HG03571 (cell line): ENCODE results near the gene GNA14.
"Not testable (repeated sequence)": the region's sequence is repeated elsewhere in the genome, so short reads cannot be mapped to it uniquely, and the experiment has no call there.

Source experiments
- ATAC-seq: cut with Tn5 transposase; IDR thresholded peaks from one replicate; pipeline ENCODE4 v1.9.1; 2021; ENCODE audit not compliant: unreplicated experiment

The GNA14 gene

DNA sequence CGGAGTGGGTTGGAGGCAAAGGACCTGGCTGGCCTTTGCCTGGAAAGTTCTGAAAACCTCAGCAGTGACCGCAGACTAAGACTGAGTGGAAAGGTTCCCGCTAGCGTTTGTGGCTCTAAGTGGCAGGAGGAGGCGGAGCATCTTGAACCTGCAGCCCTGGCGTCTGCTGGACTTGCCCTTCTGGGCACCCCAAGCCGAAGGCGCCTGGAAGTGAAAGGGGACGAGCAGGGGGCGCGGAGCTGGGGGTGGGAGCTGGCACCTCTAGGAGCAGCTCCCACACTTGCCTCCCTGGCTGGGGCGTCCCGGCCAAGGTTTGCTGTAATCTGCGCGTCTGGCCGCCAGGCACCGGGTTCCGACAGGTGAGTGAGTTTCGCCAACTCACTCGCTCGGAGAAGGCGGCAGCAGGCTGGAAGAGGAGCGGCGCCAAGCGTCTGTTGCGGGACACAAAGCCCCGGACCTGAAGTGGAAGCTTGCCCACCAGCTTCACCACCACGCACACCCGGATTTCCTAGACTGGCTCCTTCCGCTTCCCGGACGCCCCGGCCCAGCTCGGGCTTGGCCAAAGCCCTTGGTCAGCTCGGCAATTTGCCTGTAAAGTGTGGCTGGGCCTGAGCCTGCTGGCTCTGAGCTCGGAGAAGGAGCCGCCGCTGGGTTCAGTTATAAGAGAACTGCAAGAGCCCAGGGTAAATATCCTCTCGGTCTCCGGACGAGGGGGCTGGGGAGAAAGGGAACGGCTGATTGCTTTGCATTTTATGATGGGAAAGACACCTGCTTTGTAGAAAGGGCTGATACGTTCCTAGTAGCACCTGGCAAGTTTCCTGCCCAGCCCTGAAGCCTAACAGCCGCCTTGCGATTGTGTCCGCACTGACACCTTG lies at the start of gene GNA14:
Gene GNA14 (minus strand): TSS at position 89 of the 875 bp plus-strand sequence. CDS start 529 bp downstream, outside the sequence.
- ATAC-seq = no peak

DNA sequence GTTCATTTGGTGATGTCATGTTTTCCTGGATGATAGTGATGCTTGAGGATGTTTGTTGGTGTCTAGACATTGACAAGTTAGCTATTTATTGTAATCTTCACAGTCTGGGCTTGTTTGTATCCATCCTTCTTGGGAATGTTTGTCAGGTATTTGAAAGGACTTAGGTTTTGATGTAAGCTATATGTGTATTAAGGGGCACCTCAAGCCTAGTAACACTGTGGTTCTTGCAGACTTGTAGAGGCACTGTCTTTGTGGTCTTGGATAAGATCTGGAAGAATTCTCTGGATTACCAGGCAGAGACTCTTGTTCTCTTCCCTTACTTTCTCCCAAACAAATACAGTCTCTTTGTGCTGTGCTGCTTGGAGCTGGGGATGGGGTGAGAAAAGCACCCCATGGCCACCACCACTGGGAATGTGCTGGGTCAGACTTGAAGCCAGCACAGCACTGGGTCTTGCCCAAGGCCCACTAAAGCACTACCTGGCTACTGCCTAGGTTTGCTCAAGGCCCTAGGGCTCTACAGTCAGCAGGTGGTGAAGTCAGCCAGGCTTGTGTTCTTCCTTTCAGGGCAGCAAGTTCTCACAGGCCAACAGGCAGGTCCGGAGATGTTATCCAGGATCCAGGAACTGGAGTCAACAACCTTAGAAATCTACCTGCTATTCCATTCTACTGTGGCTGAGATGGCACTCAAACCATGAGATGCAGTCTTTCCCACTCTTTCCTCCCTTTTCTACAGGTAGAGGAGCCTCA lies 49.3 kb upstream of the GNA14 start:
- no peak for ATAC-seq

DNA sequence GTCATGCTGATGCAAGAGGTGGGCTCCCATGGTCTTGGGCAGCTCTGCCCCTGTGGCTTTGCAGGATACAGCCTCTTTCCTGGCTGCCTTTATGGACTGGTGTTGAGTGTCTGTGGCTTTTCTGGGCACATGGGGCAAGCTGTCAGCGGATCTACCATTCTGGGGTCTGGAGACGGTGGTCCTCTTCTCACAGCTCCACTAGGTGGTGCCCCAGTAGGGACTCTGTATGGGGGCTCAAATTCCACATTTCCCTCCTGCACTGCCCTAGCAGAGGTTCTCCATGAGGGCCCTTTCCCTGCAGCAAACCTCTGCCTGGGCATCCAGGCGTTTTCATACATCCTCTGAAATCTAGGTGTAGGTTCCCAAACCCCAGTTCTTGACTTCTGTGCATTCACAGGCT lies 42.6 kb upstream of the GNA14 start:
- not testable (repeated sequence) for ATAC-seq

DNA sequence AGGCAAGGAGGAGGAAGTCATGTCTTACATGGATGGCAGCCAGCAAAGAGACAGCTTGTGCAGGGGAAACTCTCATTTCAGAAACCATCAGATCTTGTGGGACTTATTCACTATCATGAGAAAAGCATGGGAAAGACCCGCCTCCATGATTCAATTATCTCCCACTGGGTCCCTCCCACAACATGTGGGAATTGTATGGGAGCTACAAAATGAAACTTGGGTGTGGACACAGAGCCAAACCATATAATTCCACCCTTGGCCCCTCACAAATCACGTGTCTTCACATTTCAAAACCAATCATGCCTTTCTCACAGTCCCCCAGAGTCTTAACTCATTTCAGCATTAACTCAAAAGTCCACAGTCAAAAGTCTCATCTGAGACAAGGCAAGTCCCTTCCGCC lies 42.0 kb upstream of the GNA14 start:
- not testable (repeated sequence) for ATAC-seq

DNA sequence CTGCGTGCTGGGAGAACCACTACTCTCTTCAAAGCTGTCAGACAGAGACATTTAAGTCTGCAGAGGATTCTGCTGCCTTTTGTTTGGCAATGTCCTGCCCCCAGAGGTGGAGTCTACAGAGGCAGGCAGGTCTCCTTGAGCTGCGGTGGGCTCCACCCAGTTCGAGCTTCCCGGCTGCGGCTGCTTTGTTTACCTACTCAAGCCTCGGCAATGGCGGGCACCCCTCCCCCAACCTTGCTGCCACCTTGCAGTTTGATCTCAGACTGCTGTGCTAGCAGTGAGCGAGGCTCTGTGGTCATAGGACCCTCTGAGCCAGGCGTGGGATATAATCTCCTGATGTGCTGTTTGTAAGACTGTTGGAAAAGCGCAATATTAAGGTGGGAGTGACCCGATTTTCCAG lies 39.6 kb upstream of the GNA14 start:
- ATAC-seq = not testable (repeated sequence)

DNA sequence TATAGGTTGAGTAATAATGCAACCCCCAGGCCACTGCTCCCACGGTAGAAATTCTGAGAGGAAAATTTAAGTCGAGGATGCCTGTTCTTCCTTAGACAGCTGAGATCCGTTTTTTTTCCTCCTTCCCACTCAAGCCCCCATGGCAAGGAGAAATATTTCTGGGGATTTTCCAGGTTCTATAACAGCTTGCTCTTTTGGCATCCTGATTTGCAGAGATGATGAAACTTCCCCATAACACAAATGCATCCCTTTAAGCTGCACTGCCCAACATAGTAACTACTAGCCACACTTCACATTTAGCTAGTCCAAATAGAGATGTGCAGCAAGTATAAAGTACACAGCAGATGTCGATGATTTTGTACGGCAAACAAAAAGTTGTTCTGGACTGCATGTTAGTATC lies 32.5 kb upstream of the GNA14 start:
- ATAC-seq = no peak

DNA sequence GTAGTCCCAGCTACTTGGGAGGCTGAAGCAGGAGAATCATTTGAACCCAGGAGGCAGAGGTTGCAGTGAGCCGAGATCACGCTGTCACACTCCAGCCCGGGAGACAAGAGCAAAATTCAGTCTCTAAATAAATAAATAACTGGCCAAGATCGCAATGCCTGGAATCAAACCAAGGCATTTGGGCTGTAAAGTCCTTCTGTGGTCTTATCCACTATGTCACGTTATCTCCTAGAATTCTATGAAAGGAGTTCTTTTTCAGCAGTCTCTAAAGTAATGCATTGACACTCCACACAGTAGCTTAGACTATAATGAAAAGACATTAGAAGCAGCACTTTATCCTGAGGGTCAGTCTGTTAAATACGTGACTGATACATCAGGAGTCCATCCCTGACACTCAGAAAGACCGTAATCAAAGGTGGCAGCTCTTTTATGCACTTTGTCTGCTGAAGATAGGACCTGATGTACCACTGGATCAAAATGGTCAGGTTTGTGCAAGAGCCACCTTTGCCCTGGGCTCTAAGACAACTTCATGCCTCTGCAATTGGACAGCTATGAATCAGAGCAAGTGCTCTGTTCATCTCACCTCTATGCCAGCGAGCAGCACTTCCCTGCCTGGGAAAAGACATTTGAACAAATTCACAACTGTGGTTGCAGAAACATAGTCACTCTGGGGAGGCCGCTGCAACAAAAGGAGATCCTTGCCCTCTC lies 31.7 kb upstream of the GNA14 start:
- ATAC-seq = no peak

DNA sequence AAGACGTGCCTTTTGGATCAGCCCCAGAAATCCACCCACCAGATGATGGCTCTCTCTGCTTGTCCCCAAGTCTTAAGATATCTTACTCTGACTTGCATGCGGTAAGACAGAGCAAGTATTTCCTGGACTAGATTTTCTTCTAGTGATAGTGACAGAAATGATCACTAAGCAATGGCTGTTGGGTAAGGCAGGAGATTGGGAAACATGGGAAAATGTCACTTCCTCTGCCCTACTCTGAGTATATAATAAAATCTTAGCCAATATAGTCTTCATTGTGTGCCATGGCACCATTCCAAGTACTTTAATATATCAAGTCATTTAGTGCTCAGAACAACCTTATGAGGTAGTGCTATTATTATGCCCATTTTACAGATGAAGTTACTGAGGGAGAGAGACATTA lies 31.0 kb upstream of the GNA14 start:
- no peak for ATAC-seq

DNA sequence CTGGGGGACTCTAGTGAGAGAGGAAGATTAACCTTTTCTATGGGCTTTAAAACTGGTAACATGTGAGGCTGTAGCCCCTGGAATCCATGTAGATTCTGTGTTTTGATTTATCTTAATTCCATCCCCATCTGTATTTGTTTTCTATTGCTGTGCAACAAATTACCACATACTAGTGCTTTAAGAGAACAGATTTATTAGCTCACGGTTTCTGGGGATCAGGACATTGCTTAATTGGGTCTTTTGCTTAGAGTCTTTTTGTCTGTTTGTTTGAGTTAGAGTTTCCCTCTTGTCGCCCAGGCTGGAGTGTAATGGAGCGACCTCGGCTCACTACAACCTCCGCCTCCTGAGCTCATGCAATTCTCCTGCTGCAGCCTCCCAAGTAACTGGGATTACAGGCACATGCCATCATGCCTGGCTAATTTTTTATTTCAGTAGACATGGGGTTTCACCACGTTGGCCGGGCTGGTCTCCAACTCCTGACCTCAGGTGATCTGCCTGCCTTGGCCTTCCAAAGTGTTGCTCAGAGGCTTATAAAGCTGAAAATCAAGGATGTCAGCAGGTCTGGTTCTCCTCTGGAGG lies 29.9 kb upstream of the GNA14 start:
- ATAC-seq = no peak

DNA sequence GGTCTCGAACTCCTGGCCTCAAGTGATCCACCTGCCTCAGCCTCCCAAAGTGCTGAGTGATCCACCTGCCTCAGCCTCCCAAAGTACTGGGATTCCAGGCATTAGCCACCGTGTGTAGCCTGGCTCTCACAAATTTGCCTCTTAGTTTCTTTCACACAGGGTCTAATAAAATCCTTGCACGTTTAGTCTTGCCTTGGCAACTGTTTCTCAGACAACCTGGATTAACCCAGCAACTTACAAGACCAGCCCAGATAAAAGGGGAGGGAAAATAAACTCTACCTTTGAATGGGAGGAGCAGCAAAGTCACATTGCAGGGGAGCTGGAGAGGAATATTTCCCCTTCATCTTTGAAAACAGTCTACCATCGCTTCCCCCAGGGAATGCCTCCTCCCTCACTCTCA lies 29.3 kb upstream of the GNA14 start:
- ATAC-seq = no peak

DNA sequence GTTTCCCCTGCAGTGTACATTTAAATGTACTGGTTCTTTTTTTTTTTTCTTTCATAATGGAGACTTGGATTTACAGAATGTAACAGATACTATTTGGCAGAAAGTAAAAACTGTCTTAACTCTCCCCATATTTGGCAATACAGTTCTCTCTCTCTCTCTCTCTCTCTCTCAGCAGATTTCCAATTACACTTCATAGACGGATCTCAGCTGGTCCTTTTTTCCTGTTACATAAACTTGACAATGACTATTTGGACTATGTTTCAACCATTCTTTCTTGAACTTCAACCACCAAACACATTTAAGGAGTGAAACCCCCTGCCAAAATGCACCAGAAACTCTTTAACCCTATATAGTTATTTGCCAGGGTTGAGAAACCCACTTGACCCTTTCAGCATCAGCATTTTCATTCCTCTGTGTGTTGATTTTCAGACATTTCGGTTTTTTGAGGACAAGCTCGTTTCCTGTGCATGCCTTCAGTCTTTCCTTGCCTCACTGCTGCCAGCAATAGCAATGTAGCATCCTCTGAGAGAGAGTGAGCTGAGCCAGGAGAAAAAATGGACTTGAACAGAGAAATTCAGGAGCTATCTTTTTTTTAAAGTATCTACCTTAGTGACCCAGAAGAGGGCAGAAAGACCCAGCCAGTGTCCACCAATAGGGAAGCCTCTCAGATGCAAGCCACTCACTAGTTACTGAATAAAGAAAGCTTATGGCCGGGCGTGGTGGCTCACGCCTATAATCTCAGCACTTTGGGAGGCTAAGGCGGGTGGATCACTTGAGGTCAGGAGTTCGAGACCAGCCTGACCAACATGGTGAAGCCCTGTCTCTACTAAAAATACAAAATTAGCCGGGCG lies 26.0 kb upstream of the GNA14 start:
- ATAC-seq = no peak

DNA sequence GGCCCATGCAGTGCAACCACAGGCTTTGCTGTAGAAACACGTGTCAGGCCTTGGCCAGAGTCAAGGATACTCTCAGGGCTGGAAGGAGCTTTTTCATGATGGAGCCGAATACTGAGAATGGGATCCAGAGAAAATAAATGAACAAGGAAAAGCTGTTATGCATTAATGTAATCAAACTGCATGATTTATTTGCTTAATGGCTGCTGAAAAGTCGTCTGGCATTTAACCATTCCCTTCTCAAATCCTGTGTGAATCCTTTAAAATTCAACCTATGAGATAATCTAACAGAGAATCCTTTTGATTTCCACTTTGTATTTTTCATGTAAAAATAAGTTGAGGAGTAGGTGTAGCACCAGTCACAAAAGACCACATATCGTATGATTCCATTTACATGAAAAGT lies 24.1 kb upstream of the GNA14 start:
- no peak for ATAC-seq

DNA sequence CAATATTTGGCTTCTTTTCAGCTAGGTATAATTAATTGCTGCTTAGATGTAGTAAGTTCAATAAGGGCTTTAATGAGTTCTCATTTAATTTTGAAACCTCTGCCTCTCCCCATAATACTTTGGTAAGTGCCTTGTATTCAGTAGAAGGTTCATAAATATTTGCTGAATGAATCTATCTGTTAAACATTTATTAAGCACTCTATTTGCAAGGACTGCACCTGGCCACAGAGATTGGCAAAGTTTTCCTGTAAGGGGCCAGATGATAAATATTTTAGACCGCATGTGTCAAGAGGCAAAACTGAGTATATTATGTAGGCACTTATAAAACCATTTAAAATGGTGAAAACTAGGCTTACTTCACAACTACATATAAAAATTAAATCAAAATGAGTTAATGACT lies 19.0 kb upstream of the GNA14 start:
- no peak for ATAC-seq

DNA sequence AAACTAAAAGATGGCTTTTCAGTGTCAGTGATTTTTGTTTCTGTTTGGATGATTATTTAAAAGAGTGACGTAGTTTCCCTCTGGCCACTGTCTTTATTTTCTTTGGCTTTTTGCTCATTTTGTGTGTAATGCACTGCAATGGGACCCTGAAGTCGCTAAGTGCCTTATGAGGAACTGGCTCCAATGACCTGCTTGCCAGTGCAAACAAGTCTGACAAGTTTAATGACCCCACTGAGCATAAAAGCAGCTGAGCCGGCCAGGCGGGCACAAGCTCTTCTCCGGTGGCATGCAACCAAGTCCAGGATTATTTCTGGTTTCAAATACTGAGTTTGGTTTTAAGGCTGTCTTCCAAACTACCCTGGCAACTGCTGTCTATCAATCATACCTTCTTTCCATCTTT lies 15.6 kb upstream of the GNA14 start:
- ATAC-seq = no peak

DNA sequence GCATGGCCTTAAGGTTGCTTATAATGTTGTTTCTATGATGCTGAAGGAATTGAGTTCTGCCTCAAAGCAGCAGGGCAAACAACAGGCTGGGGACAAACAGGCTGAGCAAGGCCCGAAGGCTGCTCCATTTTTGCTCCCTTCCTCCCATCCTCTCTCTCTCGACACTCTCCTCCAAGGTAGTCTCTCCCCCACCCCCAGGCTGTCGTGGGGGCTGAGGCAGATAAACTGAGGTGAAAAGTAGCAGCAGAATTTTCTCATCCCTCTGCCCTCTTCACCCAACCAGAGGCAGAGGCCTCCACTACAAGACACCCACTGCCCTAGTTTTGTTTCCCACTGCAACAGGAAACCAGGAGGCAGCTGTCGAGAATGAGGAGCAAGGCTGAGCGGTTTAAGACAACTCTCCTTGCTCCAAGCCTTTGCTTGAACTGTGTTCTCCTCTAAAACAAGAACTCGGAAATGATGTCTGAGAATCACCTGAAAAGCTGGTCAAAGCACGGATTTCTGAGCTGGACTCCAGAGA lies 13.5 kb upstream of the GNA14 start:
- no peak for ATAC-seq

DNA sequence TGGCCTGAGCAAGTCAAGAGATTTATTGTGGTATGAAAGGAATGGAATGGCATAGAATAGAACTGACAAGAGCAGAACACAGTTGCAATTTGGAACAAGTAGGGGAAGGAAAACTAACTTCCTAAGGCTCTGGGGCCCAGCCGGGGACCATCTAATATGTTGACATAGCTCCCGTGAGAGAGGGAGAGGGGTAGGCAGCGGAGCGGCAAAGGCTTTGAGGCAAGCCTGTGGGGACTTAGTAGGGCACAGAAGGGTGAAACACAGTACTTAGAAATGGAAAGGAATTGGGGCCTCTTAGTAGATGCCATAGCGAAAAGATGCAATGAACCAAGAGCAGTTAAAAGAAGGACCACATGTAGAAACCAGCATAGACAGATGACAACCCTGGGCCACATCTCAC lies 11.8 kb upstream of the GNA14 start:
- ATAC-seq = no peak

DNA sequence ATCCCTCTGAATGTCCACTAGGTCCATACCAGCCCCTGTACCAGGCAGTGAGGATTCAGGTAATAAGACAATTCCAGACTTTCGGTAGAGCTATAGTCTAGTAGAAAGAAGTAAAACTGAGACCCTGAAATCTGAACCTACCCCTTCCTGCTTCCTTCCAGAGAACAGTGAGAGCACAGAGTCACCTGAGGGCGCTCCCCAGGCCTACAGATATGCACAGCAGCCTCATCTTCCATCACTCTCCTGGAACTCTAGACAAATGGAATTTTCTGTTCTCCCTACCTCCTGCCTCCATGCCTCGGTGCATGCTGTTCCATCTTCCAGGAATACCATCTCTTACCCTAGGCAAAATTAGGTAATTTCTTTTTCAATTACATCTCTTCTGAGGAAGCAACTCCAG lies 3.1 kb upstream of the GNA14 start:
- ATAC-seq = no peak

DNA sequence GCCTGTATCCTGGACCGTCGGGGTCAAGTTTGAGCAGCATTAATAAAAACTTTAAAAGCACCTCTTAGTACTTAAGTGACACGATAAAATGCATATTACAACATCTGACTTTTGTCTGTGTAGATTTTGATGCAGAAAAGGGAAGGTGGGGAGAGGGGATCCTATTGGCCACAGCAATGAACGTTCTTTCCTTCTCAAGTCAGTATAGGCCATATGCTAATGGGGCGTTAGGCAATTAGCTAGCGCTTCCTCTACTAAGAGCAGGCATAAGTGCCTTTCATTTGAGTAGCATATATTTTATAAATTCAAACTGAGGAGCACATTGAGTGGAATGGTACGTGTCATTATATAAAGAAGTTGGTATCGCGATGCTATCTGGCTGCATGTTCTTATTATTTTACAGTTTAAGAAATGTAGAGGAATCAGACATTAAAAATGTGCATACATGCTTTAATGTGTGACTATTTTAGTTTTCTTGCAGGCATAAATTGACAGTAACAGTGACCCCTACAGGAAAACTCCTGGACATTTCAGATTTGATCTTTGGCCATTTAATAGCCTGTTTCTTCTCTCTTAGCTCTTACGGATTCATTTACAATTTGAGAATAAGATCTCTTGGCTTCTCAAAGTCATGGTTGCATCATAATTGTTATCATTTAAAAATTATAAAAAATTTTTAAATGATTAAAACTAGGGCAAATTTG lies 1.1 kb upstream of the GNA14 start:
- no peak for ATAC-seq
